Measurements from ENCODE around the gene MCOLN1. TPM values are rescaled to one million over a fixed set of nuclear protein-coding genes. Genes with fewer than 3 reads are reported as not detected.

The MCOLN1 gene
- total and polyA plus RNA-seq, 2 experiments from 2014 or later, result 7.2 to 16.1 TPM

DNA sequence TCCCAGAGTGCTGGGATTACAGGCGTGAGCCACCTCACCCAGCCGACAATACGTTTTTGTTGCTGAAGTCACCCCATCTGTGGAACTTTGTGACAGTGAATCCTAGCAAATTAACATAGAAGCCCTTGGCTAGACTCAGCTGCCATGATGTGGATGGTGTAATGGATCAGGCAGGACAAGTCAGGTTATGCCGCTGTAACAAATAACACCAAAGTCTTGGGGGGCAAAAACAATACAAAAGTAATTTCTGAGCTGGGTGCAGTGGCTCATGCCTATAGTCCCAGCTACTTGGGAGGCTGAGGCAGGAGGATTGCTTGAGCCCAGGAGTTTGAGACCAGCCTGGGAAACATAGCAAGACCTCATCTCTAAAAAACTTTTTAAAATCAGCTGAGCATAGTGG is 42.4 kb downstream of the MCOLN1 start (continued):
- TF ChIP-seq, protein P1, sequence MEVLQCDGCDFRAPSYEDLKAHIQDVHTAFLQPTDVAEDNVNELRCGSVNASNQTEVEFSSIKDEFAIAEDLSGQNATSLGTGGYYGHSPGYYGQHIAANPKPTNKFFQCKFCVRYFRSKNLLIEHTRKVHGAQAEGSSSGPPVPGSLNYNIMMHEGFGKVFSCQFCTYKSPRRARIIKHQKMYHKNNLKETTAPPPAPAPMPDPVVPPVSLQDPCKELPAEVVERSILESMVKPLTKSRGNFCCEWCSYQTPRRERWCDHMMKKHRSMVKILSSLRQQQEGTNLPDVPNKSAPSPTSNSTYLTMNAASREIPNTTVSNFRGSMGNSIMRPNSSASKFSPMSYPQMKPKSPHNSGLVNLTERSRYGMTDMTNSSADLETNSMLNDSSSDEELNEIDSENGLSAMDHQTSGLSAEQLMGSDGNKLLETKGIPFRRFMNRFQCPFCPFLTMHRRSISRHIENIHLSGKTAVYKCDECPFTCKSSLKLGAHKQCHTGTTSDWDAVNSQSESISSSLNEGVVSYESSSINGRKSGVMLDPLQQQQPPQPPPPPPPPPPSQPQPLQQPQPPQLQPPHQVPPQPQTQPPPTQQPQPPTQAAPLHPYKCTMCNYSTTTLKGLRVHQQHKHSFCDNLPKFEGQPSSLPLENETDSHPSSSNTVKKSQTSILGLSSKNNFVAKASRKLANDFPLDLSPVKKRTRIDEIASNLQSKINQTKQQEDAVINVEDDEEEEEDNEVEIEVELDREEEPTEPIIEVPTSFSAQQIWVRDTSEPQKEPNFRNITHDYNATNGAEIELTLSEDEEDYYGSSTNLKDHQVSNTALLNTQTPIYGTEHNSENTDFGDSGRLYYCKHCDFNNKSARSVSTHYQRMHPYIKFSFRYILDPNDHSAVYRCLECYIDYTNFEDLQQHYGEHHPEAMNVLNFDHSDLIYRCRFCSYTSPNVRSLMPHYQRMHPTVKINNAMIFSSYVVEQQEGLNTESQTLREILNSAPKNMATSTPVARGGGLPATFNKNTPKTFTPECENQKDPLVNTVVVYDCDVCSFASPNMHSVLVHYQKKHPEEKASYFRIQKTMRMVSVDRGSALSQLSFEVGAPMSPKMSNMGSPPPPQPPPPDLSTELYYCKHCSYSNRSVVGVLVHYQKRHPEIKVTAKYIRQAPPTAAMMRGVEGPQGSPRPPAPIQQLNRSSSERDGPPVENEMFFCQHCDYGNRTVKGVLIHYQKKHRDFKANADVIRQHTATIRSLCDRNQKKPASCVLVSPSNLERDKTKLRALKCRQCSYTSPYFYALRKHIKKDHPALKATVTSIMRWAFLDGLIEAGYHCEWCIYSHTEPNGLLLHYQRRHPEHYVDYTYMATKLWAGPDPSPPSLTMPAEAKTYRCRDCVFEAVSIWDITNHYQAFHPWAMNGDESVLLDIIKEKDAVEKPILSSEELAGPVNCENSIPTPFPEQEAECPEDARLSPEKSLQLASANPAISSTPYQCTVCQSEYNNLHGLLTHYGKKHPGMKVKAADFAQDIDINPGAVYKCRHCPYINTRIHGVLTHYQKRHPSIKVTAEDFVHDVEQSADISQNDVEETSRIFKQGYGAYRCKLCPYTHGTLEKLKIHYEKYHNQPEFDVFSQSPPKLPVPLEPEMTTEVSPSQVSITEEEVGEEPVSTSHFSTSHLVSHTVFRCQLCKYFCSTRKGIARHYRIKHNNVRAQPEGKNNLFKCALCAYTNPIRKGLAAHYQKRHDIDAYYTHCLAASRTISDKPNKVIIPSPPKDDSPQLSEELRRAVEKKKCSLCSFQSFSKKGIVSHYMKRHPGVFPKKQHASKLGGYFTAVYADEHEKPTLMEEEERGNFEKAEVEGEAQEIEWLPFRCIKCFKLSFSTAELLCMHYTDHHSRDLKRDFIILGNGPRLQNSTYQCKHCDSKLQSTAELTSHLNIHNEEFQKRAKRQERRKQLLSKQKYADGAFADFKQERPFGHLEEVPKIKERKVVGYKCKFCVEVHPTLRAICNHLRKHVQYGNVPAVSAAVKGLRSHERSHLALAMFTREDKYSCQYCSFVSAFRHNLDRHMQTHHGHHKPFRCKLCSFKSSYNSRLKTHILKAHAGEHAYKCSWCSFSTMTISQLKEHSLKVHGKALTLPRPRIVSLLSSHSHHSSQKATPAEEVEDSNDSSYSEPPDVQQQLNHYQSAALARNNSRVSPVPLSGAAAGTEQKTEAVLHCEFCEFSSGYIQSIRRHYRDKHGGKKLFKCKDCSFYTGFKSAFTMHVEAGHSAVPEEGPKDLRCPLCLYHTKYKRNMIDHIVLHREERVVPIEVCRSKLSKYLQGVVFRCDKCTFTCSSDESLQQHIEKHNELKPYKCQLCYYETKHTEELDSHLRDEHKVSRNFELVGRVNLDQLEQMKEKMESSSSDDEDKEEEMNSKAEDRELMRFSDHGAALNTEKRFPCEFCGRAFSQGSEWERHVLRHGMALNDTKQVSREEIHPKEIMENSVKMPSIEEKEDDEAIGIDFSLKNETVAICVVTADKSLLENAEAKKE (CRISPR knock-in tag; IDR thresholded peaks at IDR 0.05), result no peak
- TF ChIP-seq STAT1 (IDR thresholded peaks at IDR 0.05; ENCODE audit: unreplicated experiment), result no peak
- TF ChIP-seq, protein P2, sequence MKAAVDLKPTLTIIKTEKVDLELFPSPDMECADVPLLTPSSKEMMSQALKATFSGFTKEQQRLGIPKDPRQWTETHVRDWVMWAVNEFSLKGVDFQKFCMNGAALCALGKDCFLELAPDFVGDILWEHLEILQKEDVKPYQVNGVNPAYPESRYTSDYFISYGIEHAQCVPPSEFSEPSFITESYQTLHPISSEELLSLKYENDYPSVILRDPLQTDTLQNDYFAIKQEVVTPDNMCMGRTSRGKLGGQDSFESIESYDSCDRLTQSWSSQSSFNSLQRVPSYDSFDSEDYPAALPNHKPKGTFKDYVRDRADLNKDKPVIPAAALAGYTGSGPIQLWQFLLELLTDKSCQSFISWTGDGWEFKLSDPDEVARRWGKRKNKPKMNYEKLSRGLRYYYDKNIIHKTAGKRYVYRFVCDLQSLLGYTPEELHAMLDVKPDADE (IDR thresholded peaks at IDR 0.05), result no peak
- TF ChIP-seq ZNF331 (CRISPR knock-in tag; IDR thresholded peaks at IDR 0.05; ENCODE audit: low read depth), result no peak
- TF ChIP-seq EZH2 (IDR thresholded peaks at IDR 0.05; ENCODE audit: low read depth, unreplicated experiment), result no peak

- Histone ChIP-seq H3K4me2 (no peak overlapping the region), H3K79me2 (replicated peaks; ENCODE audit: insufficient read depth) (no peaks in the 10 kb centered on the region), H3K27me3 (ENCODE audit: insufficient read depth) (no peaks in the 10 kb centered on the region), H3F3A (replicated peaks; ENCODE audit: low read depth) (no peaks in the 10 kb centered on the region), H3K9me2 (ENCODE audit: insufficient read depth) (no peaks in the 10 kb centered on the region), H2AFZ (no peak overlapping the region), H3K4me1 (ENCODE audit: insufficient read depth) (no peaks in the 10 kb centered on the region), H3K36me3 (ENCODE audit: insufficient read depth) (no peaks in the 10 kb centered on the region), H3K4me3 (no peak overlapping the region), H3K27ac (ENCODE audit: low read depth) (no peak overlapping the region), H4K20me1 (replicated peaks; ENCODE audit: insufficient read depth) (no peaks in the 10 kb centered on the region; the same call in 1 of the 2 replicates)
- Mint-ChIP-seq H3K36me3 (ENCODE audit: low read depth) (peaks cover 2% of the 10 kb centered on the region; the same call in 2 of the 3 replicates), H3K4me1 (no peaks in the 10 kb centered on the region), H3K9me3 (no peaks in the 10 kb centered on the region; the same call in 2 of the 3 replicates), H3K27ac (no peak overlapping the region), H3K27me3 (ENCODE audit: insufficient read depth, low read depth, poor library complexity) (peaks cover 3% of the 10 kb centered on the region), H3K4me3 (no peak overlapping the region)
- ATAC-seq (no peak), DNase-seq (ENCODE audit: low spot score) (no peak)
- TF ChIP-seq, protein P2 (IDR thresholded peaks at IDR 0.05), result no peak
- TF ChIP-seq STAT1 (IDR thresholded peaks at IDR 0.05; ENCODE audit: unreplicated experiment), result no peak
- TF ChIP-seq CREB1 (CRISPR knock-in tag; IDR thresholded peaks at IDR 0.05; ENCODE audit: low read depth), result no peak
- TF ChIP-seq, protein P3, sequence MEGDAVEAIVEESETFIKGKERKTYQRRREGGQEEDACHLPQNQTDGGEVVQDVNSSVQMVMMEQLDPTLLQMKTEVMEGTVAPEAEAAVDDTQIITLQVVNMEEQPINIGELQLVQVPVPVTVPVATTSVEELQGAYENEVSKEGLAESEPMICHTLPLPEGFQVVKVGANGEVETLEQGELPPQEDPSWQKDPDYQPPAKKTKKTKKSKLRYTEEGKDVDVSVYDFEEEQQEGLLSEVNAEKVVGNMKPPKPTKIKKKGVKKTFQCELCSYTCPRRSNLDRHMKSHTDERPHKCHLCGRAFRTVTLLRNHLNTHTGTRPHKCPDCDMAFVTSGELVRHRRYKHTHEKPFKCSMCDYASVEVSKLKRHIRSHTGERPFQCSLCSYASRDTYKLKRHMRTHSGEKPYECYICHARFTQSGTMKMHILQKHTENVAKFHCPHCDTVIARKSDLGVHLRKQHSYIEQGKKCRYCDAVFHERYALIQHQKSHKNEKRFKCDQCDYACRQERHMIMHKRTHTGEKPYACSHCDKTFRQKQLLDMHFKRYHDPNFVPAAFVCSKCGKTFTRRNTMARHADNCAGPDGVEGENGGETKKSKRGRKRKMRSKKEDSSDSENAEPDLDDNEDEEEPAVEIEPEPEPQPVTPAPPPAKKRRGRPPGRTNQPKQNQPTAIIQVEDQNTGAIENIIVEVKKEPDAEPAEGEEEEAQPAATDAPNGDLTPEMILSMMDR (conservative IDR thresholded peaks at IDR 0.05; ENCODE audit: low read depth in 2 of 2), result no peak
- TF ChIP-seq EZH2 (IDR thresholded peaks at IDR 0.05; ENCODE audit: low read depth, unreplicated experiment), result no peak
Measured at GRCh38 chr19:7565332-7565731, 42.9 kb downstream of the MCOLN1 start.

All from GM23338 (cell line).